Thyroid gland (tissue), 4 donors: Measurements from ENCODE around the gene THSD7B. TPM values are rescaled to one million over a fixed set of nuclear protein-coding genes. Genes with fewer than 3 reads are reported as not detected.

ENCODE experiments used
- DNase-seq, 2 donors: peaks; one replicate each; pipeline ENCODE4 v3.0.0-alpha.2; 2019
- H3K27ac ChIP-seq, 3 donors: fragments of 200-600 bp; sonication (generic); 1 replicate in 2 of 3; 2 replicates in 1 of 3; pipeline ENCODE4 v1.5.1; 2016 to 2019; ENCODE audit warnings: mild to moderate bottlenecking in 1 of 3, moderate library complexity in 1 of 3
- H3K27me3 ChIP-seq: fragments of 200-600 bp; sonication (generic); one replicate; pipeline ENCODE4 v1.5.1; 2019
- H3K36me3 ChIP-seq, 2 donors: fragments of 200-600 bp; sonication (generic); one replicate each; pipeline ENCODE4 v1.5.1; 2016 to 2019
- H3K4me1 ChIP-seq, 2 donors: fragments of 200-600 bp; sonication (generic); one replicate each; pipeline ENCODE4 v1.5.1; 2017 to 2019
- H3K4me3 ChIP-seq, 3 donors: fragments of 200-600 bp; sonication (generic); replicated peaks in 1 of 3; 1 replicate in 2 of 3; 2 replicates in 1 of 3; pipeline ENCODE4 v1.5.1; 2016; ENCODE audit warnings: mild to moderate bottlenecking in 1 of 3
- H3K9me3 ChIP-seq: fragments of 200-600 bp; sonication (generic); one replicate; pipeline ENCODE4 v1.5.1; 2017
- POLR2A ChIP-seq, 2 donors: fragments of 450-650 bp; IDR thresholded peaks; one replicate each; pipeline ENCODE4 v1.6.1; 2017; ENCODE audit warnings: antibody characterized with exemption in 2 of 2, mild to moderate bottlenecking in 2 of 2, moderate library complexity in 1 of 2
- WGBS, 2 donors: methylation state at CpG; one replicate each; pipeline ENCODE4 v1.1.5; 2017; 5-methylcytosine and 5-hydroxymethylcytosine counted together
- intact Hi-C: fragments of 100-400 bp; cut with DNase I; formaldehyde crosslinking; loops from one replicate; pipeline ENCODE4 v1.15.1; 2023
- total RNA-seq, 4 donors: library from RNA; depleted of rRNA; stranded (reverse); fragments of >200 nt; gene quantifications; one replicate each; pipeline ENCODE4 v1.2.3, GENCODE V29; 2016
- TF ChIP-seq, protein P1 (sequence below), 6 experiments: fragments of 200-600 bp in 3 of 6; fragments of 450-650 bp in 3 of 6; sonication (generic) in 3 of 6; IDR thresholded peaks; one replicate each; pipeline ENCODE4 v1.5.1; 2016 to 2019; ENCODE audit warnings: antibody characterized with exemption in 6 of 6, mild to moderate bottlenecking in 2 of 6, inconsistent platforms in 1 of 6, moderate library complexity in 1 of 6

Gene THSD7B
- total RNA-seq, 4 donors from 2014 or later = 0.29 to 1.2 (median 0.92) TPM

DNA sequence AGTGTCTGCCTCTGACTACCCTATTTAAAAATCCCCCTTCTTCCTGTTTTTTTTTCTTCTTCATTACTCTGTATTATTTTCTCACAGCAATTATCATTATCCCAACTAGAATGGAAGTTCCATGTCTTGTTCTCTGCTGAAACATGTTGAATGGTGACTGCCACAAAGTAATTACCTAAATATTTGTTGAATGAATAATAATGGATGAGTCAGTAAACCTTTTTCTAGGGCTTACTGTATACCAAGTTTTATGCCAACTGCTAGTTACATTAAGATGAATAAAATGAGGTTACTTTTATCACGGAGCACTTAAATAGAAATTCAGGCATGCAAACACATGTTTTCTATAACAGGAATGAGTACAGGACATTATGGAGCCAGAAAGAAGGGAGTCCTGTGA is 490.6 kb downstream of the THSD7B start:
- Histone ChIP-seq H3K4me1 (no peaks in the 10 kb centered on the region), H3K27me3 (no peaks in the 10 kb centered on the region), H3K9me3 (no peaks in the 10 kb centered on the region), H3K4me3 (no peak overlapping the region), H3K27ac (no peak overlapping the region), H3K36me3 (no peaks in the 10 kb centered on the region)
- 86 to 90% methylated on average over 1 of the region's 1 CpG for WGBS, 2 donors
- DNase-seq = no peak
- intact Hi-C loops = no loop called here
- TF ChIP-seq, protein P1, sequence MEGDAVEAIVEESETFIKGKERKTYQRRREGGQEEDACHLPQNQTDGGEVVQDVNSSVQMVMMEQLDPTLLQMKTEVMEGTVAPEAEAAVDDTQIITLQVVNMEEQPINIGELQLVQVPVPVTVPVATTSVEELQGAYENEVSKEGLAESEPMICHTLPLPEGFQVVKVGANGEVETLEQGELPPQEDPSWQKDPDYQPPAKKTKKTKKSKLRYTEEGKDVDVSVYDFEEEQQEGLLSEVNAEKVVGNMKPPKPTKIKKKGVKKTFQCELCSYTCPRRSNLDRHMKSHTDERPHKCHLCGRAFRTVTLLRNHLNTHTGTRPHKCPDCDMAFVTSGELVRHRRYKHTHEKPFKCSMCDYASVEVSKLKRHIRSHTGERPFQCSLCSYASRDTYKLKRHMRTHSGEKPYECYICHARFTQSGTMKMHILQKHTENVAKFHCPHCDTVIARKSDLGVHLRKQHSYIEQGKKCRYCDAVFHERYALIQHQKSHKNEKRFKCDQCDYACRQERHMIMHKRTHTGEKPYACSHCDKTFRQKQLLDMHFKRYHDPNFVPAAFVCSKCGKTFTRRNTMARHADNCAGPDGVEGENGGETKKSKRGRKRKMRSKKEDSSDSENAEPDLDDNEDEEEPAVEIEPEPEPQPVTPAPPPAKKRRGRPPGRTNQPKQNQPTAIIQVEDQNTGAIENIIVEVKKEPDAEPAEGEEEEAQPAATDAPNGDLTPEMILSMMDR (IDR thresholded peaks at IDR 0.05) = no peak
- no peak for TF ChIP-seq POLR2A (IDR thresholded peaks at IDR 0.05)

DNA sequence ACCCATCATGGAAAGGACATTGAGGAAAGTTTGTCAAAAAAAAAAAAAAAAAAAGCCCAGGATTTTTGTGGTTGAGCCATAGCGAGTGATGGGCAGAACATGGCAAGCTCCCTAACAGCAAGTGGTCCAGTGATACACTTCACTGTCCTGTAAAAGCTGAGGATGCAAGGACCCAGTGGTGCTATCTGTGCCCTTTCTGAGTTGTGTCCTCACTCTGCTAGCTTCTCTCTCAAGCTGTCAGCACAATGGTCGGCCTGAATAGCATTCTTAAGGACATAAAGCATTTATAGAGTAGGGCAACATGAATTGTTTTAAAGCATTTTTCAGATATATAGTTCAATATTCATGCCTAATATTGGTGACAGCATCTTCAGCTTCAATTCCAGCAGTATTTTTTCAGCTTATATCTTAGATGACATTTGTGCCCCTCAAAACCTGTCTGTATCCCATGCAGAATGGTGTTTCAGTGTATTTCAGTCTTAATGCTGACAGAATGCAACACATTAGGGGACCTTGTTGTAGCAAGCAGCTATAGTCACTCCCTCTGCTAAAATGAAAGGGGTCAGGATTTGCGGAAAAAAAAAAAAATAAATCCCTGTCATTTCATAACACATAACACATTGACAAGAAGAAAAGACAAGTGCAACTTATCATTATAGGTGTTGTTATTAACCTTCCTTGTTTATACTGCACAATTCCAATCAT is 496.7 kb downstream of the THSD7B start:
- Histone ChIP-seq H3K4me3 (no peak overlapping the region), H3K27ac (no peak overlapping the region), H3K36me3 (no peaks in the 10 kb centered on the region), H3K27me3 (no peaks in the 10 kb centered on the region), H3K4me1 (no peaks in the 10 kb centered on the region), H3K9me3 (no peaks in the 10 kb centered on the region)
- TF ChIP-seq POLR2A (IDR thresholded peaks at IDR 0.05) = no peak
- TF ChIP-seq, protein P1 (IDR thresholded peaks at IDR 0.05) = no peak
- no peak for DNase-seq
- WGBS, 2 donors = 74 to 83% methylated on average over 3 of the region's 3 CpGs
- intact Hi-C loops = no loop called here

DNA sequence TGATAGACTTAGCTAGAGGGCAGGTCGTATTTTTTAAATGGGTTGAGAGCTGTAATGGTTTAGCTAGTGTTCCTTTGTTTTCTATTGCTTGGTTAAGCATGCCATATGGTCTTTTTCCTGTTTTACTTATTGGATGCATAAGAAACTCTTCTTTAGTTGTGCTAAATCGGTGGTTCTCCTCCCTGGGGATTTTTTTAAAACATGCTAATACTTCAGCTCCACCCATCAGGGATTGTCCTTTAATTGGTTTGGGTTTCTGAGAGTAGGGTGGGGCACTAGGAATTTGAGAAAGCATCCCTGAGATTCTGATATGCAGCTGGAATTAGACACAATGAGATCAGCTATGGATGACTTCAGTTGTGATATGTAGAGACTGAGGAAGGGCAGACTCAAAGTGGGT is 497.2 kb downstream of the THSD7B start:
- WGBS, 2 donors = 18 to 23% methylated on average over 2 of the region's 2 CpGs

DNA sequence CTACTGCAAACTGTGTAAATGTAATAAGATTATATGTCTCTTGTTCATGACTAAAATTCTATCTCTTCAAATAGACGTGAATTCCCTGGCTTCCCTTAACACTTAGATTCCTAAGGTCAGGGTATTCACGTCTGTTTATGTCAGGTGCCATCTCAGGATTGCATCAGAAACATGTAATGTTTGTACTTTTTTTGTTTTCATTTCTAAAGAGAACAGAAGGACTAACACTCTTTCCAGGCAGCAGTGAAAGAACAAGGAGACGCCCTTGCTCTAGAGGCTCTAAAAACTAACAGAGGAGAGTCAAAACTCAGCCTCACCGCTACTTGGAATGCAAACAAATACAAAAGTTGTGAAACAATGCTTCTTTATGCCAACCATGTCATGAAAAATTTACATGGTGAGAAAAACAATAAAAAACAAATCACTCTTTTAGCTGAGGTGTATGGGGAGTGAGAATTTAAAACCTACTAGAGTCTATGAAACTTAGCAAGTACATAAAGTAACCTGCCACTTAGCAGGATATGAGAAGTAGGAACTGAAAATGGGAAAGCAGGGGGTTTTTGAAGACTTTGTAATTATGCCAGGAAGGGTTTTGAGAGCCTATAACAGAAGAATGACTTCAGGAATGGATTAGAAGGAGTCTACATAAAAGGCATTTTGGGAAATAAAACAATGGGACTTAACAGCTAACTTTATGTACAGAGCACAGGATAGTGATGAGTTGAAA is 522.7 kb downstream of the THSD7B start:
- H3K4me1 ChIP-seq = no peaks in the 10 kb centered on the region
- H3K9me3 ChIP-seq = no peaks in the 10 kb centered on the region
- no peaks in the 10 kb centered on the region for H3K27me3 ChIP-seq
- 27 to 35% methylated on average over 4 of the region's 4 CpGs for WGBS, 2 donors
- intact Hi-C loops = no loop called here
- no peaks in the 10 kb centered on the region for H3K36me3 ChIP-seq
- TF ChIP-seq, protein P1 (IDR thresholded peaks at IDR 0.05) = no peak
- TF ChIP-seq POLR2A (IDR thresholded peaks at IDR 0.05) = no peak
- no peak overlapping the region for H3K4me3 ChIP-seq
- no peak overlapping the region for H3K27ac ChIP-seq
- no peak for DNase-seq

More for the DNA sequence above, 497.2 kb downstream of the THSD7B start:
- no peaks in the 10 kb centered on the region for H3K27me3 ChIP-seq
- no peaks in the 10 kb centered on the region for H3K4me1 ChIP-seq
- no peak for TF ChIP-seq POLR2A (IDR thresholded peaks at IDR 0.05)
- TF ChIP-seq, protein P1 (IDR thresholded peaks at IDR 0.05) = no peak
- H3K27ac ChIP-seq = no peak overlapping the region
- no peak overlapping the region for H3K4me3 ChIP-seq
- H3K9me3 ChIP-seq = no peaks in the 10 kb centered on the region
- intact Hi-C loops = no loop called here
- no peaks in the 10 kb centered on the region for H3K36me3 ChIP-seq
- DNase-seq = no peak
